Progenitor cell of endocrine pancreas (in vitro differentiated cells): ENCODE data around the gene TMEM88. TPM values are rescaled to one million over a fixed set of nuclear protein-coding genes. Genes with fewer than 3 reads are reported as not detected.

ENCODE experiments used
- DNase-seq: peaks from one replicate; pipeline ENCODE4 v3.0.0; 2021; ENCODE audit warnings: low spot score; ENCODE audit not compliant: unreplicated experiment
- H3K27ac Mint-ChIP-seq: 2 replicates; pipeline ENCODE4 v1.8.0; 2021; ENCODE audit warnings: mild to moderate bottlenecking, moderate library complexity, mixed read lengths
- H3K27me3 Mint-ChIP-seq: 2 replicates; pipeline ENCODE4 v1.8.0; 2021; ENCODE audit warnings: mixed read lengths
- H3K36me3 Mint-ChIP-seq: 2 replicates; pipeline ENCODE4 v1.8.0; 2022; ENCODE audit warnings: mixed read lengths; ENCODE audit not compliant: insufficient read depth
- H3K4me1 Mint-ChIP-seq: 2 replicates; pipeline ENCODE4 v1.8.0; 2021; ENCODE audit warnings: low read depth, mixed read lengths
- H3K4me3 Mint-ChIP-seq: 2 replicates; pipeline ENCODE4 v1.8.0; 2021; ENCODE audit warnings: low read depth, mild to moderate bottlenecking, moderate library complexity, mixed read lengths
- H3K9me3 Mint-ChIP-seq: 2 replicates; pipeline ENCODE4 v1.8.0; 2021; ENCODE audit warnings: low read depth, mixed read lengths
- total RNA-seq: library from RNA; stranded (reverse); gene quantifications from 2 replicates; pipeline ENCODE4 v1.2.1, GENCODE V29; 2021
- TF ChIP-seq, protein P1 (sequence below): fragments of 200-600 bp; sonication (generic); IDR thresholded peaks from one replicate; pipeline ENCODE4 v1.5.0; 2021; ENCODE audit warnings: antibody characterized with exemption, mild to moderate bottlenecking; ENCODE audit not compliant: unreplicated experiment

TMEM88 gene
- total RNA-seq, 1 donor from 2014 or later, result 15.8 TPM

DNA sequence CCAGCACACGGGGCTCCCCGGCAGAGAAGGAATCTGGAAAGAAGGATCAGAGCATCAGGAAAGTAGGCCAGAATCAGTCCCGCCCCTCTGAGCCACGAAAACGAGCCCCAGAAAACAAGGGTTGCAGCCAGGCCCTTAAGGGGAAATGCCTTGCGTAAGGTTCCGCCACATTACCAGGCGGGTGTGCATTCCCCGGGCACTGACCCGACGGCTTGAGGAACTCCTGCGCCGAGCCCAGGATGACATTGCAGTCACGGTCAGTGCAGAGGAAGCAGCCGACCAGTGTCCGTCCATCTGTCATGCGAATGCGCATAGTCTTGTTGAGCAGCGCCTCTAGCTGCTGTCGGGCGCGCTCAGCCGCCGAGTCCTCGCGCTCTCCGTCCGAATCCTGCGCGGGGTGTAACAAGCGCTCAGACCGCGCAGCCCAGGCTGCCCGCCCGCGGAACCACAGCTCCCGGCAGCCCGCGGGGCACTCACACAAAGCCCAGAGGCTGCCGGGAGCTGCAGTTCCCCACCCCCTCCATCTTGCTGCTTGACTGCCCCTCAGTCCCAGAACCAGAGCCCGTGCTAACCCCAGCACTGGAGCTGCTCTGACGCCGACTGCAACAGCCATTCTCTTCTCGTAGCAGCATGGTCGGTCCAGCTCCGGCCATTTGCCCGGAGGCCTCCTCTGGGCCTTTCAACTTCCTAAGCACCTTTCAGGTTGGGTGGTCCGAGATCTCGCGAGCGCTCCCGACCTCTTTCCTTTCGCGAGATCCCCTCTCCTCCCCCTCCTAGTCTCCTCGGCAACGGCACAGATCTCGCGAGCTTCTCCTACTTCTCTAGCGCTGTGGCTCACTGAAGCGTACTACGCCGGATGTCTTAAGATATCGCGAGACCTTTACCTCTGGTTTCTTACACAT lies 2.2 kb downstream of the TMEM88 start, which contains the start of gene NAA38:
NAA38 (minus strand) TSS at position 749 of the 902 bp plus-strand sequence; CDS start at position 653, 96 bp downstream.
- no peaks in the 10 kb centered on the region for H3K27me3 Mint-ChIP-seq
- no peak within 1 kb of the TSS for H3K27ac Mint-ChIP-seq
- TF ChIP-seq, protein P1, sequence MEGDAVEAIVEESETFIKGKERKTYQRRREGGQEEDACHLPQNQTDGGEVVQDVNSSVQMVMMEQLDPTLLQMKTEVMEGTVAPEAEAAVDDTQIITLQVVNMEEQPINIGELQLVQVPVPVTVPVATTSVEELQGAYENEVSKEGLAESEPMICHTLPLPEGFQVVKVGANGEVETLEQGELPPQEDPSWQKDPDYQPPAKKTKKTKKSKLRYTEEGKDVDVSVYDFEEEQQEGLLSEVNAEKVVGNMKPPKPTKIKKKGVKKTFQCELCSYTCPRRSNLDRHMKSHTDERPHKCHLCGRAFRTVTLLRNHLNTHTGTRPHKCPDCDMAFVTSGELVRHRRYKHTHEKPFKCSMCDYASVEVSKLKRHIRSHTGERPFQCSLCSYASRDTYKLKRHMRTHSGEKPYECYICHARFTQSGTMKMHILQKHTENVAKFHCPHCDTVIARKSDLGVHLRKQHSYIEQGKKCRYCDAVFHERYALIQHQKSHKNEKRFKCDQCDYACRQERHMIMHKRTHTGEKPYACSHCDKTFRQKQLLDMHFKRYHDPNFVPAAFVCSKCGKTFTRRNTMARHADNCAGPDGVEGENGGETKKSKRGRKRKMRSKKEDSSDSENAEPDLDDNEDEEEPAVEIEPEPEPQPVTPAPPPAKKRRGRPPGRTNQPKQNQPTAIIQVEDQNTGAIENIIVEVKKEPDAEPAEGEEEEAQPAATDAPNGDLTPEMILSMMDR, result peak; percentile 23
- no peaks in the 10 kb centered on the region for H3K9me3 Mint-ChIP-seq
- peaks cover 22% of the 10 kb centered on the region for H3K36me3 Mint-ChIP-seq
- DNase-seq, result peak; percentile 87
- H3K4me1 Mint-ChIP-seq, result peaks cover 6% of the 10 kb centered on the region
- no peak within 1 kb of the TSS for H3K4me3 Mint-ChIP-seq

DNA sequence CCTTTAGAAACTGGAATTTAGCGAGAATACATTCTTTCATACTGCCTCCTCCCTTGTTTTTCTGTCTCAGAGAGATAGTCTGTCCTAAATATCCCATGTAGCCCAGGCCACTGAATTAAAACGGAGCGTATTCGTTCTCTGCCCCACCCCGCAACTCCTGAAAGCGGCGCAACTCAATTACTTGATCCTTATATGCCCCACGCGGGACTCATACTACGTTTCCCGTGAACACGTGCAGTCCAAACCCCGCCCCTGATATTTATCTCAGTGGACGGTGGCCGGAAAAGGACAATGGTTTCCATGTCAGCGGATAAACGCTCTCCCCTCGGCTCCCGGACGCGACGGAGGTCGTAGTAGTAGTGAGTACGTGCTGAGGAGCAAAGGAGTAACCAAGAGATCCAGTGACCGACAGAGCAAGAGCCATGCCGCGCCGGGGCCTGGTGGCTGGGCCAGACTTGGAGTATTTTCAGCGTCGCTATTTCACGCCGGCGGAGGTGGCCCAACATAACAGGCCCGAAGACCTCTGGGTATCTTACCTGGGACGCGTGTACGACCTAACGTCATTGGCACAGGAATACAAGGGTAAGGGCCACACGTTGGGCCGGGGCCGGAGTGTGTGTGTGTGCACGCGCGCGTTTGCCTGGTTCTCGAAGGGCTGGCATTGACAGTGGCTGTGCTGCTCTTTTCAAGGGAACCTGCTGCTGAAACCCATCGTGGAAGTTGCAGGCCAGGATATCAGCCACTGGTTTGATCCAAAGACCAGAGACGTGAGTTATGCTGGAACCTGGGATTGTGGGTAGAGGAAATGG lies 3.1 kb downstream of the TMEM88 start, which contains the start of gene CYB5D1:
CYB5D1 (plus strand) TSS at position 291 of the 809 bp plus-strand sequence; CDS start at position 423, 132 bp downstream.
- Mint-ChIP-seq H3K27ac (no peak within 1 kb of the TSS), H3K36me3 (peaks cover 21% of the 10 kb centered on the region), H3K9me3 (no peaks in the 10 kb centered on the region), H3K4me1 (peaks cover 9% of the 10 kb centered on the region), H3K4me3 (no peak within 1 kb of the TSS), H3K27me3 (no peaks in the 10 kb centered on the region)
- no peak for DNase-seq
- TF ChIP-seq, protein P1, result no peak

DNA sequence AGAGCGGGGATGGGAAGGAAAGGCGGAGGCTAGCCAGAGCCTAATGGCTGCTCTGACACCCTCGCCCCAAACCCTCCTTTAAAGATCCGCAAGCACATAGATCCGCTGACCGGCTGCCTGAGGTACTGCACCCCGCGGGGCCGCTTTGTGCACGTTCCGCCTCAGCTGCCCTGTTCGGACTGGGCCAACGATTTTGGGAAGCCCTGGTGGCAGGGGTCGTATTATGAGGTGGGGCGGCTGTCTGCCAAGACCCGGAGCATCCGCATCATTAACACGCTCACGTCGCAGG lies 3.6 kb downstream of the TMEM88 start:
- peaks cover 14% of the 10 kb centered on the region for H3K4me1 Mint-ChIP-seq
- H3K27ac Mint-ChIP-seq, result no peak overlapping the region
- TF ChIP-seq, protein P1, result peak; percentile 57
- no peaks in the 10 kb centered on the region for H3K9me3 Mint-ChIP-seq
- H3K27me3 Mint-ChIP-seq, result no peaks in the 10 kb centered on the region
- H3K4me3 Mint-ChIP-seq, result no peak overlapping the region
- no peak for DNase-seq
- peaks cover 21% of the 10 kb centered on the region for H3K36me3 Mint-ChIP-seq

DNA sequence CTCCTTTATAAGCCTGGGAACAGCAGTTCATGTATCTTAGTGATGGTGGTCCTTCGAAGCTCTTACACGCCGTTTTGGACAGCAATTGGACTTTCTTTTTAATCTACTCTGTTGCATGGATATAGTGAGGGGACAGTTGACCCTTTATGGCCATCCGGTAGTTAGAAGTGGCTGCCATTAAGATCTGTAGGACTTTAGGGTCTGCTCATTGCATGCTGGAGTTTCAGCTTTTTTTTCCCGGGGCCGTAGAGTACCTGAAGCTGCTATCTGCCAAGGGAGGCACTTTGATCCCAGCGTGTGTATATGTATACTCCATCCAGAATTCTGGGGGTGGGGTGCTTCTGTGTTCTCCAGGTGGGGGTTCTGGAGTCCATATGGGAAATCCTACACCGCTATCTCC lies 4.2 kb downstream of the TMEM88 start:
- H3K9me3 Mint-ChIP-seq, result no peaks in the 10 kb centered on the region

More for the DNA sequence above, 4.2 kb downstream of the TMEM88 start:
- TF ChIP-seq, protein P1, result no peak
- H3K4me3 Mint-ChIP-seq, result no peak overlapping the region
- H3K4me1 Mint-ChIP-seq, result peaks cover 16% of the 10 kb centered on the region
- H3K27me3 Mint-ChIP-seq, result no peaks in the 10 kb centered on the region
- no peak overlapping the region for H3K27ac Mint-ChIP-seq
- DNase-seq, result no peak
- H3K36me3 Mint-ChIP-seq, result peaks cover 20% of the 10 kb centered on the region
